AG04449 (cell line): ENCODE measurements around the gene PSKH1.

Experiments
- CTCF ChIA-PET: fragments of 350-600 bp; formaldehyde crosslinking; extraction: SDS; loops from one replicate; lab custom pipeline; 2021; ENCODE audit warnings: antibody characterized with exemption; lab: Yijun Ruan, JAX
- POLR2A ChIA-PET: fragments of 400-600, 350-600 bp; formaldehyde crosslinking; extraction: SDS; loops from one replicate; lab custom pipeline; 2020; ENCODE audit warnings: antibody characterized with exemption, inconsistent platforms; lab: Yijun Ruan, JAX
- DNase-seq: peaks from one replicate; pipeline ENCODE4 v3.0.0-alpha.2; 2010; ENCODE audit warnings: low read depth, low spot score
- H3K4me3 ChIP-seq: 2 replicates; pipeline ENCODE4 v1.5.1; 2011; ENCODE audit warnings: low read depth, mild to moderate bottlenecking, control low read depth, low read length
- CTCF ChIP-seq: IDR thresholded peaks from one replicate; pipeline ENCODE4 v1.5.1; 2011; ENCODE audit warnings: mild to moderate bottlenecking, moderate library complexity, low read length, control low read depth, inconsistent platforms; ENCODE audit not compliant: insufficient read depth; ENCODE audit errors: missing control alignments

The PSKH1 gene

GRCh38 chr16:67877064-67877463 is 16.0 kb upstream of the PSKH1 start:
- H3K4me3 ChIP-seq, result no peak overlapping the region
- TF ChIP-seq CTCF, result no peak
- no peak for DNase-seq
- ChIA-PET CTCF (interaction anchor here (1.0 to 4.3 kb wide), 4 partner anchors 6 to 65 kb away, joined by 3 to 67 read pairs (median 4); partner anchors contain the start of gene NRN1L), POLR2A (no interaction called here)

GRCh38 chr16:67878232-67878631 is 14.8 kb upstream of the PSKH1 start:
- ChIA-PET CTCF (no interaction called here), POLR2A (no interaction called here)
- H3K4me3 ChIP-seq, result no peak overlapping the region
- DNase-seq, result no peak
- TF ChIP-seq CTCF, result no peak

GRCh38 chr16:67878846-67879245 is 14.2 kb upstream of the PSKH1 start:
- POLR2A ChIA-PET, result no interaction called here
- no peak for TF ChIP-seq CTCF
- CTCF ChIA-PET, result interaction anchor here (1.2 to 1.7 kb wide), 2 partner anchors 14 to 62 kb away, joined by 4 to 5 read pairs; no protein-coding TSS in a partner anchor
- no peak overlapping the region for H3K4me3 ChIP-seq
- no peak for DNase-seq

- ChIA-PET POLR2A (no interaction called here), CTCF (interaction anchor here (1.2 to 11.9 kb wide), 3 partner anchors 14 to 63 kb away, joined by 4 to 196 read pairs (median 5); partner anchors contain the start of genes CTRL and PSMB10)
- TF ChIP-seq CTCF, result no peak
- no peak overlapping the region for H3K4me3 ChIP-seq
- DNase-seq, result no peak
Observed at GRCh38 chr16:67879462-67879861, 13.6 kb upstream of the PSKH1 start.

GRCh38 chr16:67879936-67880335 is 13.1 kb upstream of the PSKH1 start:
- POLR2A ChIA-PET, result no interaction called here
- TF ChIP-seq CTCF, result no peak
- H3K4me3 ChIP-seq, result no peak overlapping the region
- CTCF ChIA-PET, result interaction anchor here (1.2 to 11.9 kb wide), 4 partner anchors 15 to 63 kb away, joined by 3 to 196 read pairs (median 4); partner anchors contain the start of genes CTRL and PSMB10
- no peak for DNase-seq

- ChIA-PET CTCF (interaction anchor here (1.2 to 11.9 kb wide), 7 partner anchors 12 to 163 kb away, joined by 3 to 196 read pairs (median 4); partner anchors contain the start of genes CTRL, NUTF2, PSKH1 and PSMB10), POLR2A (no interaction called here)
- no peak overlapping the region for H3K4me3 ChIP-seq
- TF ChIP-seq CTCF, result no peak
- no peak for DNase-seq
Observed at GRCh38 chr16:67880584-67880983, 12.5 kb upstream of the PSKH1 start.
